COLO668 (cell line): ENCODE results near the gene BIN1.

Source experiments
- DNase-seq: peaks from one replicate; lab custom pipeline; 2025; ENCODE audit not compliant: unreplicated experiment; lab: John Stamatoyannopoulos, UW

Gene BIN1

GRCh38 chr2:127004893-127005600, 101.9 kb downstream of the BIN1 start:
- no peak for DNase-seq

- no peak for DNase-seq
Measured at GRCh38 chr2:127003070-127003800, 103.7 kb downstream of the BIN1 start.

GRCh38 chr2:127001751-127002150, 105.2 kb downstream of the BIN1 start:
- no peak for DNase-seq

GRCh38 chr2:127000937-127001336, 106.0 kb downstream of the BIN1 start:
- DNase-seq = no peak

GRCh38 chr2:127000194-127000593, 106.8 kb downstream of the BIN1 start:
- no peak for DNase-seq

- DNase-seq = no peak
Measured at GRCh38 chr2:126999106-126999756, 107.7 kb downstream of the BIN1 start.

- DNase-seq = no peak
Measured at GRCh38 chr2:126998486-126998885, 108.5 kb downstream of the BIN1 start.
